Fibroblast of mammary gland (primary cell): ENCODE measurements around the gene TMUB1.

Source experiments
- DNase-seq: peaks from one replicate; pipeline ENCODE4 v3.0.0-alpha.2; 2010; ENCODE audit warnings: low read depth
- H3K4me3 ChIP-seq: 2 replicates; pipeline ENCODE4 v1.5.1; 2011; ENCODE audit warnings: low read depth, mild to moderate bottlenecking, low read length, moderate library complexity; ENCODE audit not compliant: control insufficient read depth
- TF ChIP-seq, protein P1 (sequence below): conservative IDR thresholded peaks from 2 replicates; pipeline ENCODE4 v1.5.1; 2011; ENCODE audit warnings: low read depth, low read length, inconsistent platforms; ENCODE audit not compliant: control insufficient read depth, insufficient read depth

Gene TMUB1

DNA sequence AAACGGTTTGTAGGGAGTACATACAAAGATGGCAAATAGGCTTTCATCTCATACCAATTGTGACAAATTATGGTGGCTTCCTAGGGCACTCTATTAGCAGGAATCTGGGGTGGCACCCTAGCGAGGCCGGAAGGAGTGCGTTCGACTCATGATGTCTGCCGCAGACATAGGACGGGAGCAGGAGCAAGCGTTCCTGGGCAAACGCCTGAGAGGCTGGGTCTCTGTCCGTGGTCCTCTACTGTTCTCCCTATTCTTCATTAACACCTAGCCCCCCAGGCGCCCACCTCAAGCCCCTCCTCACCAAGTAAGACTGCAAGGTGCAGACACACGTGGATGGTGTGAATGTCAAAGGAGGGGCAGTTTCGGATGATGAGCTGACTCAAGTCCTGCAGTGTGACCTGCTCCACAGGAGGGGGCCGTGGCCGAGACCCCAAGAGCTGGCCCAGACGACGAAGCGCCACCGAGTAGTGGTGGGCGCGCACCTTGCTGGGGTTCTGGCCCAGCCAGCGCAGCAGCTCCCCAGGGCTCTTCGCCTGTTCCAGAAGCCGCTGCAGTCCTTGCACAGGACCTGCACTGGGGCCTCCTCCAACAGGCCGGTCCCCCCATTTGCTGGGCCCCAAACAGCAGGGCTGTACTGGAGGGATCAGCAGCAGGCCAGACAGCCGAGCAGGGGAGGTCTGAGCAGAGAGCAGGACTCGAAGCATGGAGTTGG lies 3.9 kb downstream of the TMUB1 start:
- TF ChIP-seq, protein P1, sequence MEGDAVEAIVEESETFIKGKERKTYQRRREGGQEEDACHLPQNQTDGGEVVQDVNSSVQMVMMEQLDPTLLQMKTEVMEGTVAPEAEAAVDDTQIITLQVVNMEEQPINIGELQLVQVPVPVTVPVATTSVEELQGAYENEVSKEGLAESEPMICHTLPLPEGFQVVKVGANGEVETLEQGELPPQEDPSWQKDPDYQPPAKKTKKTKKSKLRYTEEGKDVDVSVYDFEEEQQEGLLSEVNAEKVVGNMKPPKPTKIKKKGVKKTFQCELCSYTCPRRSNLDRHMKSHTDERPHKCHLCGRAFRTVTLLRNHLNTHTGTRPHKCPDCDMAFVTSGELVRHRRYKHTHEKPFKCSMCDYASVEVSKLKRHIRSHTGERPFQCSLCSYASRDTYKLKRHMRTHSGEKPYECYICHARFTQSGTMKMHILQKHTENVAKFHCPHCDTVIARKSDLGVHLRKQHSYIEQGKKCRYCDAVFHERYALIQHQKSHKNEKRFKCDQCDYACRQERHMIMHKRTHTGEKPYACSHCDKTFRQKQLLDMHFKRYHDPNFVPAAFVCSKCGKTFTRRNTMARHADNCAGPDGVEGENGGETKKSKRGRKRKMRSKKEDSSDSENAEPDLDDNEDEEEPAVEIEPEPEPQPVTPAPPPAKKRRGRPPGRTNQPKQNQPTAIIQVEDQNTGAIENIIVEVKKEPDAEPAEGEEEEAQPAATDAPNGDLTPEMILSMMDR: no peak
- peak overlapping the region; percentile 79 for H3K4me3 ChIP-seq
- DNase-seq: no peak

DNA sequence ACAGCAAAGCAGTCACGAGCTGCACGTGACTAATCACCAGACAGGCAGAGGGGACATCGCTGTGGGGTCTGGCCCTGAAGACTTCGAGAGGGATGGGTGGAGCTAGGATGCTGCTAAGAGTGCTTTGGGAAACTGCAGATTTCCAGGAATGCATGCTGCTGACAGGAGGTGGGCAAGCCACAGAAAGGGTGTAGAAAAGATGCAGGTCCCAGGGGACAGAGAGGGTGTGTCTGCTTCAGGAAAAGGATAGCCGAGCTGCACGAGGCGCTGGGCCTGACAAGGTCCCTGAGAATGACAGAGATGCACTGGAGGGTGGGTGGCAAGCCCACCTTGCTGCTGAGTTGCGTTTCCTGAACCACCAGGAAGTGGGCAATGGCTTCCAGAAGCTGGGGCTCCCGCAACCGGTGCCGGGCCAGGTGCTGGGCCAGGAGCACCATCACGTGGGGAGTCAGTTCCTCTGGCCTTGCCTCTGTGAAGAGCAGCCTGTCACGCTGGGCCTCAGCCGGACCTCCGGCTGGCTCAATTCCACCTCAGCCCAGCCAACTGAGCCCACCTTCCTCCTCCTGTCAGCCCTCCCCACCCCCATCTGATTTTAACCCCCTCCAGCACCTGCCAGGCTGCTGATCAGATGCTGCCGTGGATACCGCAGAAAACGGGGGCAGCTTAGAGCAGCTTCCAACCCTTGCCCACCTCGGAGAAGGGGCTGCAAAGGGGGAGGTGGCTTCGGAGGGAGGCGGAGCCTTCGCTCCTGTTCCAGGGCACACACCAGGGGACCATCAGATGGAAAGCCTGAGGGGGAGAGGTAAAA lies 4.9 kb downstream of the TMUB1 start:
- H3K4me3 ChIP-seq: no peak overlapping the region
- peak; percentile 61 for DNase-seq
- TF ChIP-seq, protein P1: no peak

GRCh38 chr7:151077705-151078232 lies 5.5 kb downstream of the TMUB1 start:
- no peak overlapping the region for H3K4me3 ChIP-seq
- no peak for DNase-seq
- TF ChIP-seq, protein P1: no peak

- TF ChIP-seq, protein P1: peak; percentile 31
- no peak overlapping the region for H3K4me3 ChIP-seq
- no peak for DNase-seq
Measured at GRCh38 chr7:151076863-151077704, 6.2 kb downstream of the TMUB1 start.

DNA sequence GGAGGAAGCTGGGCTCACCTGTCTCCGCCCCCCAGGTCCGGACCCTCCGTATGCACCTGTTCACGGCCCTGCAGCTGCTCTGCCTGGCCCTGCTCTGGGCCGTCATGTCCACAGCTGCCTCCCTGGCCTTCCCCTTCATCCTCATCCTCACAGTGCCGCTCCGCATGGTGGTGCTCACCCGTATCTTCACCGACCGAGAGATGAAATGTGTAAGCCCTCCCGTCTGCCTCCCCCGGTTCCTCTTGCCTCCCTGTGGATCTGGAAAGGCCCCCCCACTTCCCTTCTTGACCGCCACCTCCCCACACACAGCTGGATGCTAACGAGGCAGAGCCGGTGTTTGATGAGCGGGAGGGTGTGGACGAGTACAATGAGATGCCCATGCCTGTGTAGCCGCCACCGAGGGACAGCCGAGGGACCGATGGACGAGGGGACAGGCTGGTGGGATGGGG lies 7.3 kb downstream of the TMUB1 start:
- H3K4me3 ChIP-seq: no peak overlapping the region
- no peak for DNase-seq
- TF ChIP-seq, protein P1: no peak

DNA sequence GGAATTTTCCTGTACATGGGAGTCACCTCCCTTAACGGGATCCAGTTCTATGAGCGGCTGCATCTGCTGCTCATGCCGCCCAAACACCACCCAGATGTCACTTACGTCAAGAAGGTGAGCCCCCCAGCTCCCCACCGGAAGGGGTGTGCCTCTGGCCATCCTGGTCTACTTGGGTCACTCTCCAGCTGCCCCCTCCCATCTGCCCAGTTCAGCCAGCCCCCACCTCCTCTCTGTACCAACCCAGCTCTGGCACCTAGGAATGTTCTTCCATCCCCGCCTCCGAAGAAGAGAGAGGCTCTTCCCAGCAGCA lies 7.7 kb downstream of the TMUB1 start:
- DNase-seq: no peak
- TF ChIP-seq, protein P1: no peak
- H3K4me3 ChIP-seq: no peak overlapping the region
